ENCODE data around the gene LPCAT2. TPM values are rescaled to one million over a fixed set of nuclear protein-coding genes. Genes with fewer than 3 reads are reported as not detected.

The LPCAT2 gene
- total RNA-seq, 1 donor from 2014 or later = 74.4 TPM

DNA sequence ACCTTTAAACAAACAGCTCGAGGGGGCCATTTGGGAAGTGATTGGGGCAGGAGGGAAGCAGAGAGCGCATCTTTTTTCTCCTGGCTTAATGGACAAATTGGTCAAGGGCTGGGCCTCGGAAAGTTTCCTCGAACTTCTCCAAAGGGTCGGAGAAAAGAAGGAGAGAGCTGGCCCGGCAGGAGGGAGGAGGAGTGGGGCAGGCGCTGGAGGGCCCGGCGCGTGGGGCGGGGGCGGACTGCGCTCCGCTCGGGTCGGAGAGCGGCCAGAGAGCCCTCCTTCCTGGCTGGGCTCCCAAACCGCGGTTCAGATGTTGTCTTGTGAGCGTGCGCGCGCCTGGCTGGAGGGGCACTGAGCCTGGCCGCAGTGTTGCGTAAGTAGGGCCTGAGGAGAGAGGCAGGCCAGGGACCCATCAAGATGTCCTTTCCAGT lies 28.6 kb upstream of the LPCAT2 start:
- H4K20me1 ChIP-seq (ENCODE audit: insufficient read depth, low read length) = peaks cover 46% of the 10 kb centered on the region
- no peak overlapping the region for H2AFZ ChIP-seq (ENCODE audit: low read depth, low read length)
- peak overlapping the region; percentile 92 for H3K9ac ChIP-seq (ENCODE audit: low read length)
- H3K4me2 ChIP-seq (ENCODE audit: low read length) = peak overlapping the region; percentile 97
- peak overlapping the region; percentile 29 for H3K27ac Mint-ChIP-seq (ENCODE audit: unreplicated experiment)
- DNase-seq (ENCODE audit: low read depth) (peak; percentile 90), FAIRE-seq (no peak)
- H3K4me1 Mint-ChIP-seq (ENCODE audit: low read depth, unreplicated experiment) = peaks cover 27% of the 10 kb centered on the region
- peak overlapping the region; percentile 95 for H3K4me3 ChIP-seq (ENCODE audit: insufficient read depth, low read depth, low read length)
- peaks cover 5% of the 10 kb centered on the region for H3K9me3 Mint-ChIP-seq (ENCODE audit: unreplicated experiment)
- peaks cover 26% of the 10 kb centered on the region for H3K4me1 ChIP-seq (ENCODE audit: insufficient read depth, low read length)
- H3K79me2 ChIP-seq (ENCODE audit: insufficient read depth, low read length) = peaks cover 54% of the 10 kb centered on the region
- peak overlapping the region; percentile 69 for H3K27ac ChIP-seq (ENCODE audit: low read depth, low read length)
- H3K36me3 ChIP-seq (ENCODE audit: insufficient read depth, low read length) = peaks cover 28% of the 10 kb centered on the region
- H3K36me3 Mint-ChIP-seq (ENCODE audit: low read depth, unreplicated experiment) = peaks cover 27% of the 10 kb centered on the region
- H3K27me3 ChIP-seq (ENCODE audit: insufficient read depth, low read length) = no peaks in the 10 kb centered on the region
- TF ChIP-seq, protein P1, sequence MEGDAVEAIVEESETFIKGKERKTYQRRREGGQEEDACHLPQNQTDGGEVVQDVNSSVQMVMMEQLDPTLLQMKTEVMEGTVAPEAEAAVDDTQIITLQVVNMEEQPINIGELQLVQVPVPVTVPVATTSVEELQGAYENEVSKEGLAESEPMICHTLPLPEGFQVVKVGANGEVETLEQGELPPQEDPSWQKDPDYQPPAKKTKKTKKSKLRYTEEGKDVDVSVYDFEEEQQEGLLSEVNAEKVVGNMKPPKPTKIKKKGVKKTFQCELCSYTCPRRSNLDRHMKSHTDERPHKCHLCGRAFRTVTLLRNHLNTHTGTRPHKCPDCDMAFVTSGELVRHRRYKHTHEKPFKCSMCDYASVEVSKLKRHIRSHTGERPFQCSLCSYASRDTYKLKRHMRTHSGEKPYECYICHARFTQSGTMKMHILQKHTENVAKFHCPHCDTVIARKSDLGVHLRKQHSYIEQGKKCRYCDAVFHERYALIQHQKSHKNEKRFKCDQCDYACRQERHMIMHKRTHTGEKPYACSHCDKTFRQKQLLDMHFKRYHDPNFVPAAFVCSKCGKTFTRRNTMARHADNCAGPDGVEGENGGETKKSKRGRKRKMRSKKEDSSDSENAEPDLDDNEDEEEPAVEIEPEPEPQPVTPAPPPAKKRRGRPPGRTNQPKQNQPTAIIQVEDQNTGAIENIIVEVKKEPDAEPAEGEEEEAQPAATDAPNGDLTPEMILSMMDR (IDR thresholded peaks at IDR 0.05; ENCODE audit: insufficient read depth, low read depth, low read length) = no peak
- no peak for TF ChIP-seq EZH2 (IDR thresholded peaks at IDR 0.05; ENCODE audit: insufficient read depth, low read length)
- H3K27me3 Mint-ChIP-seq (ENCODE audit: low read depth, unreplicated experiment) = peaks cover 11% of the 10 kb centered on the region
- H3K4me3 Mint-ChIP-seq (ENCODE audit: unreplicated experiment) = peak overlapping the region; percentile 99
- no peaks in the 10 kb centered on the region for H3K9me3 ChIP-seq (ENCODE audit: insufficient read depth, low read depth, low read length)

DNA sequence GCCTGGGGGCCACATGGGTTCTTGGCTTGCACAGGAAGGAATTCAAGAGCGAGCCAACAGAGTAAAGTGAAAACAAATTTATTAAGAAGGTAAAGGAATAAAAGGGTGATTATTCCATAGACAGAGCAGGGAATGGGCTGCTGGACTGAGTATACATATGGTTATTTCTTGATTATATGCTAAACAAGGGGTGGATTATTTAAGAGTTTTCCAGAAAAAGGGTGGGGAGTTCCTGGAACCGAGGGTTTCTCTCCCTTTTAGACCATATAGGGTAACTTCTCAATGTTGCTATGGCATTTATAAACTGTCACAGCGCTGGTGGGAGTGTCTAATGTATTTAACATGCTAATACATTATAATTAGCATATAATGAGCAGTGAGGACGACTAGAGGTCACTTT lies 27.8 kb upstream of the LPCAT2 start:
- peaks cover 10% of the 10 kb centered on the region for H3K27me3 Mint-ChIP-seq (ENCODE audit: low read depth, unreplicated experiment)
- peak overlapping the region; percentile 95 for H3K4me3 ChIP-seq (ENCODE audit: insufficient read depth, low read depth, low read length)

DNA sequence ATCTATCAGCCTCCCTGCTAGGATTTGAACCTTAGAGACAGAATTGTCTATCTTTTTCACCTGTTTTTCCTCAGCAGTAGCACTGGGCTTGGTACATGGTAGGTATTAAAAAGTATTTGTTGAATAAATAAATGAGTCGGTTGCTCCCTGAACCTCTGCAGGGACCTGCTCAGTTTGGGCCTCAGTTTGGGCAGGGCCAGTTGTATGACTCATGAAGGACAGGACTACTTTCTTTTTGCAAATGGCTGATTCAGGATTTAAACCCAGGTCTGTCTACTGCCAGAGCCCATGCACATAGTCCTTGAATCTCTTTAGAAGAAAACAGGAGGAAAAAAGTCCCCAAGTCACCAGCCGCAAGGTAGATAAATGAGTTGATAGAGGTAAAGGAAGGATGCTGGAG lies 26.8 kb upstream of the LPCAT2 start:
- Histone ChIP-seq H3K9me3 (ENCODE audit: insufficient read depth, low read depth, low read length) (no peaks in the 10 kb centered on the region), H3K4me3 (ENCODE audit: insufficient read depth, low read depth, low read length) (no peak overlapping the region), H3K4me2 (ENCODE audit: low read length) (peak overlapping the region; percentile 58), H3K27me3 (ENCODE audit: insufficient read depth, low read length) (no peaks in the 10 kb centered on the region), H3K27ac (ENCODE audit: low read depth, low read length) (no peak overlapping the region), H4K20me1 (ENCODE audit: insufficient read depth, low read length) (peaks cover 46% of the 10 kb centered on the region), H3K4me1 (ENCODE audit: insufficient read depth, low read length) (peaks cover 28% of the 10 kb centered on the region), H3K79me2 (ENCODE audit: insufficient read depth, low read length) (peaks cover 58% of the 10 kb centered on the region), H3K9ac (ENCODE audit: low read length) (no peak overlapping the region), H3K36me3 (ENCODE audit: insufficient read depth, low read length) (peaks cover 39% of the 10 kb centered on the region), H2AFZ (ENCODE audit: low read depth, low read length) (no peak overlapping the region)
- Mint-ChIP-seq H3K27ac (ENCODE audit: unreplicated experiment) (no peak overlapping the region), H3K36me3 (ENCODE audit: low read depth, unreplicated experiment) (peaks cover 42% of the 10 kb centered on the region), H3K27me3 (ENCODE audit: low read depth, unreplicated experiment) (peaks cover 4% of the 10 kb centered on the region), H3K4me3 (ENCODE audit: unreplicated experiment) (peak overlapping the region; percentile 81), H3K4me1 (ENCODE audit: low read depth, unreplicated experiment) (peaks cover 35% of the 10 kb centered on the region), H3K9me3 (ENCODE audit: unreplicated experiment) (peaks cover 5% of the 10 kb centered on the region)
- DNase-seq (ENCODE audit: low read depth) = peak; percentile 42
- no peak for TF ChIP-seq EZH2 (IDR thresholded peaks at IDR 0.05; ENCODE audit: insufficient read depth, low read length)
- TF ChIP-seq, protein P1 (IDR thresholded peaks at IDR 0.05; ENCODE audit: insufficient read depth, low read depth, low read length) = no peak
- no peak for FAIRE-seq

More for the DNA sequence above, 27.8 kb upstream of the LPCAT2 start:
- Mint-ChIP-seq H3K9me3 (ENCODE audit: unreplicated experiment) (peaks cover 5% of the 10 kb centered on the region), H3K4me3 (ENCODE audit: unreplicated experiment) (peak overlapping the region; percentile 99), H3K4me1 (ENCODE audit: low read depth, unreplicated experiment) (peaks cover 29% of the 10 kb centered on the region), H3K36me3 (ENCODE audit: low read depth, unreplicated experiment) (peaks cover 32% of the 10 kb centered on the region), H3K27ac (ENCODE audit: unreplicated experiment) (peak overlapping the region; percentile 89)
- TF ChIP-seq, protein P1 (IDR thresholded peaks at IDR 0.05; ENCODE audit: insufficient read depth, low read depth, low read length) = no peak
- TF ChIP-seq EZH2 (IDR thresholded peaks at IDR 0.05; ENCODE audit: insufficient read depth, low read length) = no peak
- peak overlapping the region; percentile 92 for H3K9ac ChIP-seq (ENCODE audit: low read length)
- H3K27me3 ChIP-seq (ENCODE audit: insufficient read depth, low read length) = no peaks in the 10 kb centered on the region
- no peak overlapping the region for H2AFZ ChIP-seq (ENCODE audit: low read depth, low read length)
- peak overlapping the region; percentile 97 for H3K4me2 ChIP-seq (ENCODE audit: low read length)
- peaks cover 46% of the 10 kb centered on the region for H4K20me1 ChIP-seq (ENCODE audit: insufficient read depth, low read length)
- H3K9me3 ChIP-seq (ENCODE audit: insufficient read depth, low read depth, low read length) = no peaks in the 10 kb centered on the region
- no peak for FAIRE-seq
- H3K79me2 ChIP-seq (ENCODE audit: insufficient read depth, low read length) = peaks cover 58% of the 10 kb centered on the region
- peaks cover 26% of the 10 kb centered on the region for H3K4me1 ChIP-seq (ENCODE audit: insufficient read depth, low read length)
- H3K27ac ChIP-seq (ENCODE audit: low read depth, low read length) = peak overlapping the region; percentile 54
- H3K36me3 ChIP-seq (ENCODE audit: insufficient read depth, low read length) = peaks cover 35% of the 10 kb centered on the region
- DNase-seq (ENCODE audit: low read depth) = no peak
